Activated naive CD4-positive, alpha-beta T cell treated with anti-CD3 and anti-CD28 coated beads for 36 hours (primary cell): Measurements from ENCODE around the gene CHRNA1. TPM values are rescaled to one million over a fixed set of nuclear protein-coding genes. Genes with fewer than 3 reads are reported as not detected.

Experiments
- CTCF ChIA-PET: fragments of 350-600 bp; sonication (Branson Sonifier 250); formaldehyde crosslinking; loops from one replicate; lab custom pipeline; 2021; ENCODE audit warnings: antibody characterized with exemption; lab: Charles Lee
- DNase-seq: peaks from one replicate; pipeline ENCODE4 v3.0.0-alpha.2; 2020
- H3K27ac Mint-ChIP-seq: one replicate; pipeline ENCODE4 v1.8.0; 2021; ENCODE audit warnings: mild to moderate bottlenecking, mixed read lengths
- H3K27me3 Mint-ChIP-seq: one replicate; pipeline ENCODE4 v1.8.0; 2021; ENCODE audit warnings: low read depth, mixed read lengths
- H3K36me3 Mint-ChIP-seq: one replicate; pipeline ENCODE4 v1.8.0; 2021; ENCODE audit warnings: low read depth, mixed read lengths
- H3K4me1 Mint-ChIP-seq: one replicate; pipeline ENCODE4 v1.8.0; 2021; ENCODE audit warnings: low read depth, mixed read lengths
- H3K4me3 Mint-ChIP-seq: one replicate; pipeline ENCODE4 v1.8.0; 2021; ENCODE audit warnings: mild to moderate bottlenecking, moderate library complexity, mixed read lengths
- H3K9me3 Mint-ChIP-seq: one replicate; pipeline ENCODE4 v1.8.0; 2021; ENCODE audit warnings: mixed read lengths
- intact Hi-C: fragments of 100-400 bp; cut with micrococcal nuclease; formaldehyde crosslinking; loops from one replicate; pipeline ENCODE4 v1.15.1; 2023
- total RNA-seq, 2 experiments: library from RNA; stranded (reverse); gene quantifications; one replicate each; pipeline ENCODE4 v1.2.3, GENCODE V29; 2021

CHRNA1 gene
- total RNA-seq, 2 experiments from 2014 or later = not detected

DNA sequence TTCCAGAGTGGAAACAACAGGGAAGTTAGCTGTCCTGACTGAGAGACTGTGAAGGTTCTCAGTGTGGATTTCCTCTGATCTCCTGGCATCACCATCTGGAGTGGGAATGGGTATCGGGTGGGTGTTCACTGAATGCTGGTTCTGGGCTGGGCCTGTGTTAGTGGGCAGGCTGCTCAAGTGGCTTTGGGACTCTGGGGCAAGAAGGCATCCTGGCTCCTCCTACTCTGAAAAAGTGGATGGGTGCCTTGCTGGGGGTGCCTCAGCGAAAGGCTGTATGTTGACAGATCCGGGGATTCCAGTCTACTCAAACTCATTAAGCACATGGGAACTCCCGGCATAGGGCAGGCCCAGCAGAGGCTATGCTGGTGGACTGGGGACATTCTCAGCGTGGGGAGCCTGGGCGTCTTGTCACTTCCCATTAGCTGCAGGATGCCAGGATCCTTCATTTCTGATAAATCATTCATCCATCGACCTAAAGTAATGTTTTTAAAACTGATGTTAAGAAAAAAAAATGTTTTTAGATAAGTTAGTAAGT, 27.5 kb upstream of the CHRNA1 start:
- H3K36me3 Mint-ChIP-seq = no peaks in the 10 kb centered on the region
- DNase-seq = no peak
- H3K27ac Mint-ChIP-seq = no peak overlapping the region
- peaks cover 33% of the 10 kb centered on the region for H3K4me1 Mint-ChIP-seq
- intact Hi-C loops = no loop called here
- peaks cover 4% of the 10 kb centered on the region for H3K27me3 Mint-ChIP-seq
- CTCF ChIA-PET = no interaction called here
- H3K4me3 Mint-ChIP-seq = no peak overlapping the region
- no peaks in the 10 kb centered on the region for H3K9me3 Mint-ChIP-seq

DNA sequence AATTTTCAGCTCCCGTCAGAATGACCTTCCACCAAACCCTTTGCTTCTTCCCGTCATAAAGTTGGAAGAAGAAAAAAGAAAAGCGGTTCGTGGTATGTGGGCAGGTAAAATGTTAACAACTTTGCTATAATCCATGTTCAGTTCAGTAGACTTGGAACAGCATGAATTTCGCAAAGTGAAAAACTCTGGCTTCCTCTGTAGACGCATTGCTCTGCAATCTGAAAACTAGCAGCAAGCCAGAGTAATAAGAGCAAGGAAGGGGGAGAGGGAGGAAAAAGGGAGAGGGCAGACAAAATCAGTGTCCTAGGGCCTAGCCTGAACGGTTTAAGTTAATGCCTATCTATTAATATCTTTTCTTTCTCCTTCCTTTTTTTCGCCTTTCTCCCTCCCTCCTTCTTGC, 26.7 kb upstream of the CHRNA1 start:
- no peaks in the 10 kb centered on the region for H3K36me3 Mint-ChIP-seq
- H3K4me3 Mint-ChIP-seq = no peak overlapping the region
- intact Hi-C loops = no loop called here
- H3K27me3 Mint-ChIP-seq = peaks cover 4% of the 10 kb centered on the region
- DNase-seq = no peak
- H3K9me3 Mint-ChIP-seq = no peaks in the 10 kb centered on the region
- H3K27ac Mint-ChIP-seq = no peak overlapping the region
- CTCF ChIA-PET = no interaction called here
- H3K4me1 Mint-ChIP-seq = peaks cover 28% of the 10 kb centered on the region

DNA sequence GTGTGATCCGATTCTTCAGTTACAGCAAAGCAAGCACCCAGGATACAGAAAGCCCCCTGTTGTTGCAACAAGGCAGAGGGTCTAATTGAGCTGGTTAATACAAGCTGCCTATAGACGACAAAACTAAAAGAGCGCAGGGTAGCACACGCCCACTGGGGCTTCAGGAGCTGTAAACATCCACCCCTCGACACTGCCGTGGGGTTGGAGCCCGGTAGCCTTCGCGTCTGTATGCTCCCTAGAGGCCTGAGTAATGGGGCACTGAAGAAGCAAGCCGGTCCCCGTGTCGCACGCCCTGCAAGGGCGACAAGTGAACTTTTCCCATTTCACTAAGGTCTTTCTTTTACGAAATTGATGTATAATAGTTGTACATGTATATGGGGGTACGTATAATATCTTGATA, 24.7 kb upstream of the CHRNA1 start:
- H3K27ac Mint-ChIP-seq = no peak overlapping the region
- H3K4me1 Mint-ChIP-seq = peaks cover 17% of the 10 kb centered on the region
- DNase-seq = no peak
- intact Hi-C loops = no loop called here
- peaks cover 4% of the 10 kb centered on the region for H3K27me3 Mint-ChIP-seq
- no peaks in the 10 kb centered on the region for H3K9me3 Mint-ChIP-seq
- no peaks in the 10 kb centered on the region for H3K36me3 Mint-ChIP-seq
- CTCF ChIA-PET = interaction anchor here (1.1 kb wide), 1 partner anchor 14 kb away, joined by 3 read pairs; no protein-coding TSS in a partner anchor
- H3K4me3 Mint-ChIP-seq = no peak overlapping the region

DNA sequence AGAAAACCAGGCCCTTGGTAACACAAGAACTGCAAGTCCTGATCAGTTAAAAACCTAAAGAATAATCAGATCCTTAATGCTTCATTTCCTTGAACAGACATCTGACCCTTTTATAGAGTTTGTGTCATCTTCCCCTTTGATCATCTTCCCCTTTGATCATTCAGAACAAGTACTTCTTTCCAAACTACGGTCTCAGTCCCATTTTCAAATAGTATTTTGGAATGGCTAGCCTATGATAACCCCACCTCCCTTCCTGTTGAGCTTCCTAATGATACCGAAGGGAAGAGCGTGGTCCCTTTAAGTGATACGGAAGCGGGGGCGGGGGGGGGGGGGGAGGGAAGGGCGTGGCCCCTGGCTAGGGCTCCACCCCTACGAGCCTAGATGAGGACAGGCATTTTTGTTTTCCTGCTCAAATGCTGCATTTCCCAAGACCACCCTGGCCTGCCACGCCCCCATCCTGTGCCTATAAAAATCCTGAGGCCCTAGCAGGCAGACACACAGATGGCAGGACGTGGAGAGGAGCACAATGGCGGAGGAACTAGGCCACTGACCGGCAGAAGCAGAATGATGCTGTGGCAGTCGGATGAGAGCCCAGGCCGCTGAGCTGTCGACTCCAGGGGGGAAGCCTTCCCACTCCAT, 24.1 kb upstream of the CHRNA1 start:
- Mint-ChIP-seq H3K27me3 (peaks cover 4% of the 10 kb centered on the region), H3K4me3 (peak overlapping the region; percentile 29), H3K9me3 (no peaks in the 10 kb centered on the region), H3K4me1 (peaks cover 17% of the 10 kb centered on the region), H3K36me3 (no peaks in the 10 kb centered on the region), H3K27ac (peak overlapping the region; percentile 69)
- intact Hi-C loops = no loop called here
- CTCF ChIA-PET = interaction anchor here (1.3 kb wide), 1 partner anchor 17 kb away, joined by 4 read pairs; no protein-coding TSS in a partner anchor
- peak; percentile 15 for DNase-seq

DNA sequence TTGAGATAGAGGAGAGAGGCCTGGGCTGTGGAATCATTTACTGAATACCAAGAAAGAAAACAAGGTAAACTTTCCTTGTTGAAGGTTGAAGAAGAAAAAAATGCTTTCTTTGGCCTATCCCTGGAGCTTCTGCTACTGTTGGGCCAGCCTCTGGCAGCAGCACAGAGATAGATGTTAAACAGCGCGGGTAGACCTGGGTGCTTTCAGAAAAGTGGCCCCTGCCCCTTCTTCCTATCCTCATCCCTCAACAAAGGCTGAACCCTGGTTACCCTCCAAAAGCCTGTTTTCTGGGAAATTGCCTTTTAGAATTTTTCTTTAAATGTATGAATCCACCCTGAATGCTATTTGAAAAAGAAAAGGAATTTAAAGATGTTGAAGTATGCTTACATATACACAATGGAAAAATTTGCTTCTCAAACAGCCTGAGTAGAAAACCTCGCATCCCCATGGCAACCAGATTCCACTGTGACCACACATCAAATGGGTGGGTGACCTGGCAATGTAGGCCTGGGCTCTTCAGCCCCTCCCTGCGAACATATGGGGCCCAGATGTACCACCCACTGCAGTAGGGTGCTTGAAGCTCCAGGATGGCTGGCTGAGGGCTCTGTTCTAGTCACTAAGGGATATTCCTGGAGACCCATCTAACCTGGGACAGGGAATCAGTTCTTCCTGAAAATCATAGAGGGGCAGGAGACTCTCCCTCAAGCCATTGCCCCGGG, 23.4 kb upstream of the CHRNA1 start:
- DNase-seq = no peak
- H3K9me3 Mint-ChIP-seq = no peaks in the 10 kb centered on the region
- CTCF ChIA-PET = interaction anchor here (1.3 kb wide), 1 partner anchor 17 kb away, joined by 4 read pairs; no protein-coding TSS in a partner anchor
- no peak overlapping the region for H3K4me3 Mint-ChIP-seq
- no peaks in the 10 kb centered on the region for H3K36me3 Mint-ChIP-seq
- peaks cover 4% of the 10 kb centered on the region for H3K27me3 Mint-ChIP-seq
- intact Hi-C loops = no loop called here
- H3K27ac Mint-ChIP-seq = no peak overlapping the region
- peaks cover 17% of the 10 kb centered on the region for H3K4me1 Mint-ChIP-seq

DNA sequence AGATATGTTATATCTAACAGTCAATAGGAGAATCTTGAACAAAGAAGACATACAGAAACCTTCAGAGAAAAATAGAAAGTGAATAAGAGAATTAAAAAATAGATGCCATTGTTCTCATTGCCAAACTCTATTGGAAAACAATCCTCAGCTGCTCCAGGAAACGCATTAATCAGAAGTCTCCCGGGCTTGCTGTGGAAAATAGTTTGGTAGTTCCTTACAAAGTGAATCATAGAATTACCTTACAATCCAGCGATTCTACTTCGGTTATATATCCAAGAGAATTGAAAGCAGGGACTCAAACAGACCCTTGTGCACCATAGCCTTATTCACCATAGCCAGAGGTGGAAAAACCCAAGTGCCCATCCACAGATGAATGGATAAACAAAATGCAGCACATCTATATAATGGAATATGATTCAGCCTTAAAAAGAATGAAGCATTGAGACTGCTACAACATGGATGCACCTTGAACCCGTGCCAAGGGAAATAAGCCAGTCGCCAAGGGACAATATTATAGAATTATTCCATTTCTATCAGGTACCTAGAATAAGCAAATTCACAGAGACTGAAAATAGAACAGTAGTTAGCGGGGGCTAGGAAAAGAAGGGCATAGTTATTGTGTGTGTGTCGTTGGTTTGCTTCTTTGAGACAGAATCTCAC, 21.9 kb upstream of the CHRNA1 start:
- H3K36me3 Mint-ChIP-seq = no peaks in the 10 kb centered on the region
- no peak overlapping the region for H3K27ac Mint-ChIP-seq
- H3K27me3 Mint-ChIP-seq = no peaks in the 10 kb centered on the region
- DNase-seq = no peak
- intact Hi-C loops = no loop called here
- H3K4me3 Mint-ChIP-seq = no peak overlapping the region
- CTCF ChIA-PET = interaction anchor here (0.9 to 1.7 kb wide), 2 partner anchors 10 to 86 kb away, joined by 3 to 5 read pairs; no protein-coding TSS in a partner anchor
- no peaks in the 10 kb centered on the region for H3K9me3 Mint-ChIP-seq
- H3K4me1 Mint-ChIP-seq = peaks cover 14% of the 10 kb centered on the region

DNA sequence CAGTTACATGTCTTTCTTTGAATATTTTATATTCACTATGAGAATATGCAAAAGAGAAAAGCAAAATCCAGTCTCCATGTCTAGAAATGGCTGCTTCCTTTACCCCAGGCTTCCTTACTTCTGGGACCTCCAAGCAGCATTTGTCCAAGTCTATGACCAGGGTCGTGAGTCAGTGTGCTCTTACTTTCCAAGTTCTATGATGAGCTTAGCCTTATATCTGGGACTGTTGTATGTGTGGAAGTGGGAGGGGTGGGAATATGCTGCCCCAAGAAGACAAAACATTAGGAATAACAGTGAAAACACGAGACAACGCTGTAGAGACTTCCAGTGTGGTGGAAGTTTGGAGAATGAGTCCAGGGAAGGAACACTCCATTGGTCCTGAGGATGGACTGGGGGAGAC, 21.2 kb upstream of the CHRNA1 start:
- no peak for DNase-seq
- Mint-ChIP-seq H3K27me3 (no peaks in the 10 kb centered on the region), H3K27ac (no peak overlapping the region), H3K36me3 (no peaks in the 10 kb centered on the region), H3K9me3 (no peaks in the 10 kb centered on the region), H3K4me1 (peaks cover 16% of the 10 kb centered on the region), H3K4me3 (no peak overlapping the region)
- intact Hi-C loops = no loop called here
- CTCF ChIA-PET = interaction anchor here (0.6 to 1.7 kb wide), 3 partner anchors 9 to 190 kb away, joined by 3 to 5 read pairs (median 3); no protein-coding TSS in a partner anchor

DNA sequence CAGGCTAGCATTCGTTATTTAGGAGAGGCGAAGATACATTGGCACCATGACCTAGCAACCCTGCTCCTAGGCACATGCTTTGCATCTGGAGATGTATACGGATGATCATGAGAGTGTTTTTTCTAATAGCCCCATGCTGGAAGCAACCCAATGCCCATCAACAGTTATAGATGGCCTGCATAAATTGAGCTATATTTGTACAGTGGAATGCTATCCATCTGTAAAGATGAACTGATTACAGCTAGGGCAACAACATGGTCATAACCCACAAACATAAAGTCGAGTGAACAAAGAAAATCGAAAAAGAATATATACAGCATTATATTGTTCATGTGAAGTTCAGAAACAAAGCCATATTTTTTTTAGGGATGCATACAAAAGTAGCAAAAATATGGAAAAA, 20.6 kb upstream of the CHRNA1 start:
- Mint-ChIP-seq H3K9me3 (no peaks in the 10 kb centered on the region), H3K27me3 (no peaks in the 10 kb centered on the region)

DNA sequence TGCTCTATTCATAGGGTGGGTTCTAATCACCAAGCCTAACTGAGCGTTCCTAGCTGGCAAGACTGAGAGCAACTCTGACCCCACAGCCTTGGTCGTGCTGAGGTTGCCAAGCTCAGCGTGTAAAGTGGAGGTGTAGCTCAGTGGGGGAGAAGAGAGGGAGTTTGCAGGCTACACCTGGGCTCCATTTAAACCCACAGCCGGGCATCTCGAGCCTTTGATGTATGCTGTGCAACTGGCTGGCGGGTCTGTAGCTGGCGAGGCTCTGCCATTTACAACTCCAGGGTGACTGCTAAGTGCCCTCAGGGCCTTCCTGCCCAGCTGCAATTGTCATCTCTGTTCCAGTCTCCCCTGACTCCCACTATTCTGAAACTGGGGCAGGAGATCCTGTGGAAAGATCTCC, 20.0 kb upstream of the CHRNA1 start:
- no peak overlapping the region for H3K27ac Mint-ChIP-seq
- intact Hi-C loops = no loop called here
- H3K4me3 Mint-ChIP-seq = no peak overlapping the region
- H3K9me3 Mint-ChIP-seq = no peaks in the 10 kb centered on the region
- no peak for DNase-seq
- peaks cover 24% of the 10 kb centered on the region for H3K4me1 Mint-ChIP-seq
- CTCF ChIA-PET = interaction anchor here (1.7 kb wide), 1 partner anchor 85 kb away, joined by 5 read pairs; no protein-coding TSS in a partner anchor
- no peaks in the 10 kb centered on the region for H3K36me3 Mint-ChIP-seq
- H3K27me3 Mint-ChIP-seq = no peaks in the 10 kb centered on the region

More for the DNA sequence above, 20.6 kb upstream of the CHRNA1 start:
- intact Hi-C loops = no loop called here
- CTCF ChIA-PET = interaction anchor here (0.6 to 1.7 kb wide), 2 partner anchors 85 to 191 kb away, joined by 3 to 5 read pairs; no protein-coding TSS in a partner anchor
- no peak overlapping the region for H3K27ac Mint-ChIP-seq
- no peak for DNase-seq
- peaks cover 20% of the 10 kb centered on the region for H3K4me1 Mint-ChIP-seq
- no peak overlapping the region for H3K4me3 Mint-ChIP-seq
- no peaks in the 10 kb centered on the region for H3K36me3 Mint-ChIP-seq

DNA sequence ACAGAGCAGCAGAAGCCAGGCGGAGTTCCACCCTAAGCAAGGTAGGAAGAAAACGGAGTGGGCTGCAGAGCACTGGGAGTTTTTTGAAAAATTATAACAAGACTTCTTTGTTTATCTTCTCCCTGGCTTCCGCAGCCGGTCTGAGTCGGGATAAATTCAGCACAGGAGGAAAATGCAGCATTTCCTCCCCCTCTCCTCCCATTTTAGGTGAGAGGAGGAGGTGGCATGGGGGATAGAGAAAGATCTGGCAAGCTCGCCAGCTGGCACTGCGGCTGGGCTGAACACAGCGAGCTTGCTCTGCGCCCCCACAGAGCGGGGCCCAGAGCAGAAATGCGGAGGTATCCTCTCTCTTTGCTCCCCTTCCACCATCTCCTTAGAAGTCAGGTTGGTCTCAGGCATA, 17.7 kb upstream of the CHRNA1 start:
- no peaks in the 10 kb centered on the region for H3K27me3 Mint-ChIP-seq
- intact Hi-C loops = no loop called here
- no peak overlapping the region for H3K4me3 Mint-ChIP-seq
- H3K27ac Mint-ChIP-seq = no peak overlapping the region
- DNase-seq = no peak
- peaks cover 32% of the 10 kb centered on the region for H3K4me1 Mint-ChIP-seq
- H3K9me3 Mint-ChIP-seq = no peaks in the 10 kb centered on the region
- CTCF ChIA-PET = interaction anchor here (1.1 to 2.0 kb wide), 2 partner anchors 10 to 33 kb away, joined by 3 to 7 read pairs; no protein-coding TSS in a partner anchor
- H3K36me3 Mint-ChIP-seq = no peaks in the 10 kb centered on the region

DNA sequence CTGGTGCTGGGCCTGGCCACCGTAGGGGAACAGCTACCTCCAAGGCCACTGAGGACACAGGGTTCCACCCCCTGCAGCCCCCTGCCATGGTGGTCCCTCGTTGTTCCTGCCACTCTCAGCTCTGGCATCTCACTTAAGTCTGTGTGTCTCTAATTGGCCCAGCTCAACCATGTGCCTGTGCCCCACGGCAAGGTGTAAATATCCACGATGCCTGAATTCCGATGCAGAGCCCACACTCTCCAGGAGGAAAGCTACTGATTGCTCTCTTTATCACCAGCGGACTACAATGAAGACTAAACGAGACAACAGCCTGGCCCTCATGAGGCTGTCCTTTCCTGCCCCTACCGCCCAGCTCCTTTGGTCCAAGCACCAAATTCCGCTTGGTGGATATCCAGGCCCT, 17.0 kb upstream of the CHRNA1 start:
- intact Hi-C loops = no loop called here
- Mint-ChIP-seq H3K4me1 (peaks cover 35% of the 10 kb centered on the region), H3K36me3 (no peaks in the 10 kb centered on the region), H3K9me3 (no peaks in the 10 kb centered on the region), H3K4me3 (no peak overlapping the region), H3K27me3 (no peaks in the 10 kb centered on the region), H3K27ac (no peak overlapping the region)
- no peak for DNase-seq
- CTCF ChIA-PET = interaction anchor here (2.0 kb wide), 1 partner anchor 9 kb away, joined by 7 read pairs; no protein-coding TSS in a partner anchor

DNA sequence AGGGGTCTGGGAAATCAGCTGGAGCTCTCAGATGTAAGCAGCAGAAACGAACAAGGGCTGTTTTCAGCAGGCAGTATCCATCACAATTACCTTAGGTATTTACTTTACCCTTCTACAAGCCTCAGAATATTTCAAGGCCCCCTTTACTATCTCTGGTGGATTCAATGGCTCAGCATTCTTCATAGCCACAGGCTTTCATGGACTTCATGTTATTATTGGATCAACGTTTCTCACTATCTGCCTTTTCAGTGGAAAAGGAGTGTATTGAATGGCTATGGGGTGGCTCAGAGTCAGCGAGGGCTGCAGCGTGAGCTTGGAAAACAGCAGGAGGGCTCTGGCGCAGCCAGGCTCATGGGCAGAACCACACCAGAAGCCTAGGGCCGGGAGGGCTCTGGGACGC, 16.6 kb upstream of the CHRNA1 start:
- DNase-seq = no peak
- no peak overlapping the region for H3K4me3 Mint-ChIP-seq
- H3K4me1 Mint-ChIP-seq = peaks cover 40% of the 10 kb centered on the region
- no peaks in the 10 kb centered on the region for H3K9me3 Mint-ChIP-seq
- no peak overlapping the region for H3K27ac Mint-ChIP-seq
- intact Hi-C loops = no loop called here
- CTCF ChIA-PET = no interaction called here
- H3K27me3 Mint-ChIP-seq = no peaks in the 10 kb centered on the region
- no peaks in the 10 kb centered on the region for H3K36me3 Mint-ChIP-seq
